K562 (cell line): ENCODE measurements around the gene MRM2. TPM values are rescaled to one million over a fixed set of nuclear protein-coding genes. Genes with fewer than 3 reads are reported as not detected.

ENCODE experiments used
- ARNT ChIP-seq, 2 experiments: fragments of 450-650 bp; IDR thresholded peaks; 2 replicates each; pipeline ENCODE4 v1.6.1; 2016; ENCODE audit warnings: mild to moderate bottlenecking in 1 of 2
- DEAF1 ChIP-seq: fragments of 450-650 bp; formaldehyde crosslinking; IDR thresholded peaks from 2 replicates; pipeline ENCODE4 v1.4.0; 2020; ENCODE audit warnings: mild to moderate bottlenecking, moderate library complexity
- MLX ChIP-seq, 2 experiments: fragments of 450-650 bp in 1 of 2; sonication (generic) in 1 of 2; formaldehyde crosslinking; conservative IDR thresholded peaks; 2 replicates each; pipeline versions ENCODE4 v1.4.0 to v1.8.1; 2020 to 2022; ENCODE audit warnings: mild to moderate bottlenecking in 1 of 2, missing genetic modification reagents in 1 of 2
- PRDM10 ChIP-seq: fragments of 450-650 bp; IDR thresholded peaks from 2 replicates; pipeline ENCODE4 v1.6.1; 2018; ENCODE audit not compliant: partially characterized antibody
- ZMIZ1 ChIP-seq, 2 experiments: fragments of 150-350 bp in 1 of 2; IDR thresholded peaks; 2 replicates each; pipeline ENCODE4 v1.6.1; 2012 to 2016; ENCODE audit warnings: low read depth in 2 of 2, low read length in 2 of 2, mild to moderate bottlenecking in 1 of 2, moderate library complexity in 1 of 2
- polyA plus RNA-seq, 8 experiments: library from polyadenylated mRNA; depleted of rRNA in 4 of 8; stranded (reverse) in 5 of 8; unstranded in 3 of 8; fragments of >200 nt; fragmentation: Nextera tagmentation in 2 of 8; fragmentation: Illumina TruSeq in 1 of 8; extraction: Ambion mirVana in 2 of 8; extraction: Trizol in 1 of 8; gene quantifications; 2 replicates each; pipeline versions ENCODE4 v1.2.1 to v1.2.3, GENCODE V29; 2011 to 2014; ENCODE audit warnings: inconsistent platforms in 1 of 8, missing spikeins in 1 of 8
- total RNA-seq, 7 experiments: library from RNA; depleted of rRNA in 6 of 7; stranded (reverse); fragments of >200 nt in 6 of 7; fragmentation: Illumina TruSeq in 2 of 7; extraction: Trizol in 2 of 7; gene quantifications; 2 replicates each; pipeline versions ENCODE4 v1.2.1 to v1.2.3, GENCODE V29; 2011 to 2021; ENCODE audit warnings: low replicate concordance in 1 of 7
- TF ChIP-seq, protein P1 (sequence below), 3 experiments: IDR thresholded peaks in 2 of 3; conservative IDR thresholded peaks in 1 of 3; 2 replicates each; pipeline ENCODE4 v1.5.1; 2011 to 2012; ENCODE audit warnings: low read length in 3 of 3, mild to moderate bottlenecking in 3 of 3, control low read depth in 2 of 3, improper control_type of control experiment in 1 of 3, inconsistent platforms in 1 of 3, low read depth in 1 of 3, mixed read lengths in 1 of 3, moderate library complexity in 1 of 3; ENCODE audit not compliant: insufficient read depth in 2 of 3

MRM2 gene
- total and polyA plus RNA-seq, 9 of the 15 experiments (the other 6 are each of a cell fraction or from before 2014, with no cell fraction given), result 32.4 to 116 (median 50.5) TPM

GRCh38 chr7:2247141-2247995 lies 5.4 kb upstream of the MRM2 start (continued):
- TF ChIP-seq PRDM10 (peak; percentile 37), MLX (CRISPR knock-in tag; conservative IDR thresholded peaks at IDR 0.05) (no peak), DEAF1 (CRISPR knock-in tag) (peak; percentile 52), ZMIZ1 (IDR thresholded peaks at IDR 0.05; ENCODE audit: low read depth in 2 of 2, low read length in 2 of 2) (no peak), ARNT (IDR thresholded peaks at IDR 0.05) (no peak)
- TF ChIP-seq, protein P1, sequence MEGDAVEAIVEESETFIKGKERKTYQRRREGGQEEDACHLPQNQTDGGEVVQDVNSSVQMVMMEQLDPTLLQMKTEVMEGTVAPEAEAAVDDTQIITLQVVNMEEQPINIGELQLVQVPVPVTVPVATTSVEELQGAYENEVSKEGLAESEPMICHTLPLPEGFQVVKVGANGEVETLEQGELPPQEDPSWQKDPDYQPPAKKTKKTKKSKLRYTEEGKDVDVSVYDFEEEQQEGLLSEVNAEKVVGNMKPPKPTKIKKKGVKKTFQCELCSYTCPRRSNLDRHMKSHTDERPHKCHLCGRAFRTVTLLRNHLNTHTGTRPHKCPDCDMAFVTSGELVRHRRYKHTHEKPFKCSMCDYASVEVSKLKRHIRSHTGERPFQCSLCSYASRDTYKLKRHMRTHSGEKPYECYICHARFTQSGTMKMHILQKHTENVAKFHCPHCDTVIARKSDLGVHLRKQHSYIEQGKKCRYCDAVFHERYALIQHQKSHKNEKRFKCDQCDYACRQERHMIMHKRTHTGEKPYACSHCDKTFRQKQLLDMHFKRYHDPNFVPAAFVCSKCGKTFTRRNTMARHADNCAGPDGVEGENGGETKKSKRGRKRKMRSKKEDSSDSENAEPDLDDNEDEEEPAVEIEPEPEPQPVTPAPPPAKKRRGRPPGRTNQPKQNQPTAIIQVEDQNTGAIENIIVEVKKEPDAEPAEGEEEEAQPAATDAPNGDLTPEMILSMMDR (IDR thresholded peaks at IDR 0.05 in 2 of 3, conservative IDR thresholded peaks at IDR 0.05 in 1 of 3; ENCODE audit: insufficient read depth in 2 of 3, low read depth in 1 of 3, low read length in 3 of 3), result peak; percentile 72 to 89 (median 77)
